Thoracic aorta (tissue), 2 donors: ENCODE data around the gene ASIC3. TPM values are rescaled to one million over a fixed set of nuclear protein-coding genes. Genes with fewer than 3 reads are reported as not detected.
A peak's percentile ranks its signal among the peaks of the same experiment; 100 is the strongest.

Experiments used
- ATAC-seq: fragments of 150-250 bp; one replicate; pipeline ENCODE4 v1.8.0; 2017; ENCODE audit warnings: low read depth; ENCODE audit not compliant: insufficient number of reproducible peaks, low FRiP score
- DNase-seq: peaks from one replicate; pipeline ENCODE4 v3.0.0-alpha.2; 2020; ENCODE audit warnings: low spot score
- H3K27ac ChIP-seq, 2 donors: fragments of 200-600 bp; sonication (generic); 1 replicate in 1 of 2; 2 replicates in 1 of 2; pipeline ENCODE4 v1.5.1; 2016; ENCODE audit warnings: mild to moderate bottlenecking in 2 of 2, moderate library complexity in 2 of 2
- H3K27me3 ChIP-seq: fragments of 200-600 bp; sonication (generic); replicated peaks from 2 replicates; pipeline ENCODE4 v1.6.0; 2016; ENCODE audit warnings: mild to moderate bottlenecking; ENCODE audit not compliant: insufficient read depth
- H3K36me3 ChIP-seq: fragments of 200-600 bp; sonication (generic); one replicate; pipeline ENCODE4 v1.5.1; 2016
- H3K4me1 ChIP-seq, 2 donors: fragments of 200-600 bp; sonication (generic); 1 replicate in 1 of 2; 2 replicates in 1 of 2; pipeline versions ENCODE4 v1.5.1 to v1.6.0; 2016; ENCODE audit warnings: low read depth in 2 of 2, mild to moderate bottlenecking in 1 of 2; ENCODE audit not compliant: control insufficient read depth in 1 of 2
- H3K4me3 ChIP-seq: fragments of 200-600 bp; sonication (generic); 2 replicates; pipeline ENCODE4 v1.5.1; 2016; ENCODE audit warnings: mild to moderate bottlenecking
- H3K9me3 ChIP-seq: fragments of 200-600 bp; sonication (generic); 2 replicates; pipeline ENCODE4 v1.5.1; 2016
- total RNA-seq, 2 donors: library from RNA; depleted of rRNA; stranded (reverse); fragments of >200 nt; gene quantifications; one replicate each; pipeline versions ENCODE4 v1.1.0 to v1.2.3, GENCODE V29; 2016
- TF ChIP-seq, protein P1 (sequence below): fragments of 200-600 bp; sonication (generic); IDR thresholded peaks from one replicate; pipeline ENCODE4 v1.5.1; 2019; ENCODE audit warnings: antibody characterized with exemption

The ASIC3 gene
- total RNA-seq, 2 donors from 2014 or later = 2.0 to 2.8 TPM

DNA sequence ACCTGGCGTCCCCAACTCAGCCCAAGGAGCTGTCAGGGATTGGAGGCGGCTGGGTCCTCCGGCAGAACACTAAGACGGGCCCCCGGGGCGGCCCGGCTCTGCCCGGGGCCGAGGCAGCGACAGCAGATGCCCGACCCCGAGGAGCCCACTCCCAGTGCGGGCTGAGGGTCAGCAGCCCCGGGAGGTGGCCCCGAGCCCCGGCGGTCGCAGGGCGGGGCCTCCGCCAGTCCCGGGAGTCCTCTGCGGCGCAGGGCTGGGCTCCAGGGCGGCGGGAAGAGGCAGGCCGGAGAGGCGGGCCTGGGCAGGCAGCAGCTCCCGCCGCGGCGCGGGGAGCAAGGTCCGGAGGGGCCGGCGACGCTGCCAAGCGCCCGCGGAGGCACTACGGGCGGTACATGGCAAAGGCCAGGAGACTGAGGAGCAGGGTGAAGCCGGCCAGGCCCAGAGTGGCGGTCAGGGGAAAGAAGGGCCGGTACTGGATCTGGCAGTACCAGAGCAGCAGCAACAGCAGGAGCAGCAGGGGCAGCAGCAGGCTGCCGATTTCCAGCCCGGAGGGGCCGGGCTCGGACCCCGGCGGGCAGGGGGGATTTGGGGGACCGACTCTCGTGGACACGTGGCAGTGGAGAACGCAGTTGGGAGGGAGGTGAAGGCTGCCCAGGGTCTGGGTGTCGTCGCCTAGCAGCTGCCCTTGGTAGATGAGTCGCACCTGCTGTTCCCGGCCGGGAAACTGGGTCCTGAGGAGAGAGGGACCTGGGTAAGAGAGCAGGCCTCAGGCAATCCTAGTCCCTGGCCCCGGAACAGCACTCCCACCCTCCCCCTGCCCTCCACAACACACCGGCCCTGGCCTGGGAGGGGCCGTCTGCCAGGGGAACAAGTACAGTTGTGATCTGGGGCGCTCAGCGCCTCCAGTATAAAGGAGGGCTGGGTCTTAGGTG, 33.1 kb downstream of the ASIC3 start:
- no peaks in the 10 kb centered on the region for H3K27me3 ChIP-seq
- H3K27ac ChIP-seq = peak overlapping the region; percentile 96 to 99
- ATAC-seq (no peak), DNase-seq (no peak)
- H3K36me3 ChIP-seq = no peaks in the 10 kb centered on the region
- TF ChIP-seq, protein P1, sequence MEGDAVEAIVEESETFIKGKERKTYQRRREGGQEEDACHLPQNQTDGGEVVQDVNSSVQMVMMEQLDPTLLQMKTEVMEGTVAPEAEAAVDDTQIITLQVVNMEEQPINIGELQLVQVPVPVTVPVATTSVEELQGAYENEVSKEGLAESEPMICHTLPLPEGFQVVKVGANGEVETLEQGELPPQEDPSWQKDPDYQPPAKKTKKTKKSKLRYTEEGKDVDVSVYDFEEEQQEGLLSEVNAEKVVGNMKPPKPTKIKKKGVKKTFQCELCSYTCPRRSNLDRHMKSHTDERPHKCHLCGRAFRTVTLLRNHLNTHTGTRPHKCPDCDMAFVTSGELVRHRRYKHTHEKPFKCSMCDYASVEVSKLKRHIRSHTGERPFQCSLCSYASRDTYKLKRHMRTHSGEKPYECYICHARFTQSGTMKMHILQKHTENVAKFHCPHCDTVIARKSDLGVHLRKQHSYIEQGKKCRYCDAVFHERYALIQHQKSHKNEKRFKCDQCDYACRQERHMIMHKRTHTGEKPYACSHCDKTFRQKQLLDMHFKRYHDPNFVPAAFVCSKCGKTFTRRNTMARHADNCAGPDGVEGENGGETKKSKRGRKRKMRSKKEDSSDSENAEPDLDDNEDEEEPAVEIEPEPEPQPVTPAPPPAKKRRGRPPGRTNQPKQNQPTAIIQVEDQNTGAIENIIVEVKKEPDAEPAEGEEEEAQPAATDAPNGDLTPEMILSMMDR = no peak
- H3K4me1 ChIP-seq = peaks cover 31 to 55% of the 10 kb centered on the region in 2 donors
- no peaks in the 10 kb centered on the region for H3K9me3 ChIP-seq
- H3K4me3 ChIP-seq = peak overlapping the region; percentile 98

DNA sequence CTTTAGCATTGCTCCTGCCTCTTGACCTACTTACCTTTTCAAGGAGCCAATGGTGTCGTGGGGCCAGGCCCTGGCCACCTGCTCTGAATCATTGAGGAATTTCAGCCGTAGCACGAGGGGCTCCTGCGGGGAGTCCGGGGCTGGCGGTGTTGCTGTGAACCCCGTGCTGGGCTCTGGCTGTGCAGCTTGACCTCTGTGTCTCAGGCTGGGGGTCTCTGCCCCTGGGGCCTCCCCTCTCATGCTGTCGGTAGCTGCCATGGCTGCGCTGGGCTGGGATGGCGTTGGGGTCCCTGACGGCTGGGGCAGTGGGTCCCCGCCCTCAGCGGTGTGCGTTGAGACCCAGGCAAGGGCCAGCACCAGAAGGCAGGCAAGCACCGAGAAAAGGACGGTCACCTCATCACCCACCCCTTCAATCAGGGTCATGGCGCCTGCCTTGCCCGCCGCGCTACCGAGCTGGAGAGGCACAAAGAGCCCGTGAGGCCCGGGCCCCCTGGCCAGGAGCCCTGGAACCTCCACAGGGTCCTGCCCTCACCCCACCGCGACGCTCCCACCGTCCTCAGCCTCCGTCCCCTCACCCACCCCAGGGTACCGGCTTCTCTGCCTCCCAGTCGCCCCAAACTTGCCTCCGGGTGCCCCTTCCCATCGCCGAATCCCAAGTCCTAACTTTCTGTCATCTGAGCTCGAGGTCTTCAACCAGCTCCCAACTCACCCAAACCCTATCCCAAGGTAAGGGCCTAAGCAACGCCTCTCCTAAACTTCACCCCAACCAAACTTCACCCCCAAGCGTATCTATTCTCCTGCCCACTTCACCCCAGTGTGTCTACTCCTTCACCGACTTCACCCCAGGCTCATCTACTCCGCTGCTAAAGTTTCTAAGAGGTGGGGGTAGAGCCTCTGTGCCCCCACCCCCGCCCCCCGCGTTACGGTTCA, 34.1 kb downstream of the ASIC3 start:
- Histone ChIP-seq H3K27me3 (no peaks in the 10 kb centered on the region), H3K9me3 (no peaks in the 10 kb centered on the region), H3K27ac (peak overlapping the region; percentile 96 to 99), H3K36me3 (no peaks in the 10 kb centered on the region), H3K4me3 (peak overlapping the region; percentile 98), H3K4me1 (peaks cover 31 to 55% of the 10 kb centered on the region in 2 donors)
- TF ChIP-seq, protein P1 = no peak
- no peak for DNase-seq
- ATAC-seq = no peak

DNA sequence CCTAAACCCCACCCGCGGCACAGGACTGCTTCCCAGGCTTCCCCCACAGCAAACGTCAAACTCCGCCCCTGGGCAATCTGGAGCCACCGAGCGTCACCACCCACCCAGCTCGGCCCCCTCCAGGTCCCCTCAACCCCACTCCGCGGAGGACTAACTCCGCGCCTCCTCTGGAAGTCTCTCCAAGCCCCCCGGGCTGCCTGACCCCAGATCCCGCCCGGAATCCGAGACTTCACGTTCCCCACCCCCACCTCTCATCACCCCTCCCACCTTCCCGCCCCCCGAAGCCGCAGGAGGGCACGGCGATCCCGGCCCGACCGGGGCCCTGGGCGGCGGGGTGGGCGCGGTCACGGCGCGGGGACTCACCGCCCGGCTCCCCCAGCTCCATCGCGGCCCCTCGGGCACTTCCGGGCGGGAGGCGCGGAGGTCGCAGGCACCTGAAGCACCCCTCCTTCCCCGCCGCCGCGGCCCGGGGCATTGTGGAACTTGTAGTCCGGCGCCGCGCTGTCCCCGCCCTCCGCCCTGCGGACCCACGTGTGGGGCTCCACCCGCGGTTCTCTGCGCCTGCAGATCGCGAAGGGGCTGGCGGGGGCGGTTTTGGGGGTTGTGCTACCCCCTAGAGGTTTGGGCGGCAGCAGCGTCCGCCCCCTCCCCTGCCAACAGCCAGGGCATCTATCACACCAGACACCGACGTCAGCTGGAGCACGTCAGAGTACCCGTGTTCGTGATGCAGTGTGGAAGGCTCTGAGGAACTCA, 34.9 kb downstream of the ASIC3 start, which contains the start of gene TMUB1:
TMUB1 (minus strand) TSS at position 423 of the 753 bp plus-strand sequence. CDS start 930 bp downstream, outside the sequence.
- H3K4me1 ChIP-seq = peaks cover 37 to 63% of the 10 kb centered on the region in 2 donors
- no peak for ATAC-seq
- TF ChIP-seq, protein P1 = no peak

DNA sequence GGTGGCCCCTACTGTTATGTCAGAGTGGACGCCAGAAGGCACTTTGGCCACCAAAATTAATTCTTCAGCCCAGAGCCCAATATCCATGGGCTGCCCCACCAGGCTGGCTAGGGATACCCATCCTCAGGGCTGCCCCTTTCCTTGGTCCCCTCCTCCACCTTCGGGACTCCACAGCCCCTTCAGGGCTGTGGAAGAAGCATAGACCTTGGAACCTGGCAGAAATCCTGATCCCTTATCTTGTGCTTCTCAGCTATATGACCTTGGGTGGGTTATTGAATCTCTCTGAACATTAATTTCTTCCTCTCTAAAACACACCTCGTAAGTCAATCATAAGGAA, 35.5 kb downstream of the ASIC3 start:
- H3K4me1 ChIP-seq = peaks cover 40 to 63% of the 10 kb centered on the region in 2 donors
- H3K9me3 ChIP-seq = no peaks in the 10 kb centered on the region
- ATAC-seq = no peak
- H3K4me3 ChIP-seq = peak overlapping the region; percentile 98
- no peaks in the 10 kb centered on the region for H3K27me3 ChIP-seq
- TF ChIP-seq, protein P1 = no peak
- H3K36me3 ChIP-seq = no peaks in the 10 kb centered on the region
- peak overlapping the region in 1 of 2 donors; percentile 99 for H3K27ac ChIP-seq
- no peak for DNase-seq

More for the DNA sequence above, 34.9 kb downstream of the ASIC3 start, which contains the start of gene TMUB1:
- Histone ChIP-seq H3K4me3 (peak within 1 kb of the TSS; percentile 98), H3K9me3 (no peaks in the 10 kb centered on the region), H3K27ac (peak within 1 kb of the TSS; percentile 96 to 99), H3K36me3 (no peaks in the 10 kb centered on the region), H3K27me3 (no peaks in the 10 kb centered on the region)
- no peak for DNase-seq
